ENCODE measurements around the gene CDC20.
"Not testable (repeated sequence)": the region's sequence is repeated elsewhere in the genome, so short reads cannot be mapped to it uniquely, and the experiment has no call there.

CDC20 gene

DNA sequence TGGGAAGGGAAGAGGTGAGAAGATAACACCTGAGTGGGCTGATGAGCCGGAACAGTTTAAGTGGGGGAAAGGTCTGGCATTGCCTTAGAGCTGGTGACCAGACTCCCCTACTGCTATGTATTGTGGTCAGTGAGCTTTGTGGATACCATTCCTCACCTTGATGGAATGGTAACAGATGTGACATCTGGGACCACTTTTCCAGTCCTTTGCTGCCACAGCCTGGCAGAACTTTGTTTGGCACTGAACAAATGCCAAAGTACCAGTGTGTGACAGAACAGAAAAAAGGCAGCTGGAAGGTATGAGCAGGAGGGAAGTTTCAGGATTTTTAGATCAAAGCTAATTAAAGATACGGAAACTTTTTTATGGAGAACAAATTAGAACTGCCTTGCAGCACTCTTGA is 24.7 kb downstream of the CDC20 start:
- no peak for DNase-seq

DNA sequence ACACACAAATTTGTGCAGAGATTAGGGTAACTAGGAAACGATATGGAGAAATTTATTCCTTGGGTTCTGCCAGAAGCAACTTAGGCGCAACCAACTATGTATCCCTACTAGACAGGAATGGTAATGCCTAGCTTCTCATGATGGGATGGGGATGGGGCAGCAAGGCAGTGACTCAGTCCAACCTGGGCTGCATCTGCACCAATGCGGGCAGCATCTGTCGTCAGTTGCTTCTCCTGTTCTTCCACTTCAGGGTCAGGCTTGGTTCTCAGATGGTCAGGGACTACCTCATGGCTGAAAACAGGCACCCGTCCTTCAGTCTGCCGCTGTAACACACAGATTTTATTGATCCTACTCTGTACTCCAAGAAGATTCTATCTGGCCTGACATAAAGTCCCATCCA is 27.9 kb downstream of the CDC20 start:
- no peak for DNase-seq

DNA sequence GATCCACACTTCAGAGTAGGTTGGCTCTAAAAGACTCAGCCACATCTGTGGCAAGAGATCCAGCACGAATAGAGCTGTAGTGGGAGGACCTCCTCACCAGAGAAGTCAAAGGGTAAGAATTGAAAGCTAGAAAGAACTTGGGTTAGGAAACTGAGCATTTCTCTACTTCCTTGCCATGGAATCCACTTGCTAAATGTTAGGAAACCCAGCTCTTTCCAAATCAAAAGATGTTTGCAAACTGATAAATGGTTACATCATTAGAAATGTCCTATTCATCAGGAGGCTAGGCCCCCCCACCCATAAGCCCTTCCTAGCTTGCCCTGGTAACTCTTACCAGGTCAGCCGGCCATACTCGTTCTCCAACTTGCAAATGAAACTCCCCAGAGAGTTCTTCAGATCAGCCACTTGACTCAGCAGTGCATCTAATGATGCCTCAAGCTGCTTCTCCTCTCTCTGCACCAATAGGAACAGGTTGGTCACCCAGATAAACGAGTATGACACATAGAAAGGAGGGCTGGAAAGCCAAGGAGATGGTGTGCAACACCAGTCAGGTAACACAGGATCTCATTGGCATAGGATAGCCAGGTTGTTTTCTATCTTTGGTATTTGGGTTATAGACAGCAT is 29.3 kb downstream of the CDC20 start:
- no peak for DNase-seq

GRCh38 chr1:43388613-43389012 is 29.8 kb downstream of the CDC20 start:
- no peak for DNase-seq

DNA sequence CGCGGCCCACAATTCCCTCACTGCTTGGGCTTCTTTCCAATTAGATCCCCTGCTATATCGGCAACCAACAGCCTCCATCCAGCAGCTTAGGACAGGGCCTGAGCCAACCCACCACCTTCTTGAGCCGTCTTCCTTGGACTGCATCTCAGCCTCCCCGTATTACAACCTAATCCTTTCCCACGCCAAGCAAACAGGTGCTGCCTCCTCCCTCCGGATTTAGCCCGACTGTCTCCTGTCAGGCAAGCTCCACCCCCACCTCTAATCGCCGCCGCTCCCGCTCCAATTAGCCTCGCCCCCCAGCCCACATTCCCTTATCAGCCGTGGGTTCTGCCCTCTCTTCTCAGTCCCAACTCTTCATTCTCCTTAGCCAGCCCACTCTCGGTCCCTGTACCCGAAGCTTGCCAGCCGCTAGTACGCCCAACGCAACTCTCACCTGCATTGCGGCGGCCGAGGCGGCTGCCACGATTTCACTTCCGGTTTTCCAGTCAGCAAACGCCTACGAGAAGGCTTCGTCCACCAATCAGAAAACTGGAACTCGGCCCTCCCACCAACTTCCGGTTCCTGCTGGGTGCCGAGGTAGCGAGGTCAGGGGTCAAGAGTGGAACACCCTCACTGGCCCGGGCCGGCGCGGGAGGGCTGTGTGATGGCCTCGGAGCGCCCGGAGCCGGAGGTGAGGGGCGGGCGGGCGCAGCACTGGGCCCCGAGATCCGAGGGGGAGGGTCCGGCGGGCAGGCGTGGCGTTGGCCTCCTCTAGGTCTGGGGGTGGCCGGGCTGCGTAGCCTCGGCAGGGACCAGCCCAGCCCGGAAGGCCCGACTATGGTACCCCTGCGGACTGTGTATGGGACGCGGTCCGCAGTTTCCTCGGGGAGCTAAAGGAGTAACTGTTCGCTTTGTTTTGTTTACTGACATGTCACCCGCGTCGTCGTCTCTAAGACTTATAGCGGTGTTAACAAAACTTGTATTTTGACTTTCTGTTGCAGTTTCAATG is 30.8 kb downstream of the CDC20 start, which contains the start of the genes MED8 and SZT2:
MED8 (minus strand) TSS at position 475 of the 988 bp plus-strand sequence; CDS start at position 439, 36 bp downstream.
SZT2 (plus strand) TSS at position 574 of the 988 bp plus-strand sequence; CDS start at position 644, 70 bp downstream.
- peak; percentile 71 to 92 for DNase-seq

- DNase-seq, result no peak
These were observed 33.9 kb downstream of the CDC20 start for GRCh38 chr1:43392702-43393101.

DNA sequence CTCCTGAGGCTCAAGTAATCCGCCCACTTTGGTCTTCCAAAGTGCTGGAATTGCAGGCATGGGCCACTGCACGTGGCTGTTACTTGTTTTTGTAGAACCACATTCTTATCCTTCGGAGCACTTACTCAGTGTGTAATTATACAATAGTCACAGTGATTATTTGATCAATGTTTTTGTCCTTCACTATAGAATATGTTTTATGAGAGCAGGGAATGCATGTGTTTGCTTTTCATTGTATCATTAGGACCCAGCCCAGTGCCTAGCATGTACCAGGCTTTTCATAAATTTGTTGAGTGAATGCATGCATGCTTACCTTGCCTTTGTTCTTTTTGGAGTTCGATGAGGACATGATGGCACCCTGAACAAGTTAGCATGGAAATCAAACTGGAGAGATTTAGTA is 36.7 kb downstream of the CDC20 start:
- DNase-seq, result no peak

DNA sequence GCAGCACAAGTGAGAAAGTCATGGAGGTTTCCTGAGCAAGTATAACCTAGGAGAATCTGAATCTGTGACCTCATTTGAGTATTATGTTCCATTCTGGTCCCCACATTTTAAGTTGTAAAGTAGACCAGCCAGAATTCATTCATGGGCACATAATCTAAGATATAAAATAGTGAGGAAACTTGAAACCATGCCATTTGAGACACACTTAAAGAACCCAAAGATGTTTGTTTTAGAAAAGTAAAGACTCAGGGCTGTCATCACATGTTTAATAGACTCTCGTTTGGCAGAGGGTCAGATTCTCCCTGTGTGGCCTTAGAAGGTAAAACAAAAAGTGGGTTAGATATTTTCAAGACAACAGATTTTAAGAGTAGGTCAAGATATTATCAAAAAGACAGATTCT is 37.3 kb downstream of the CDC20 start:
- DNase-seq, result no peak

GRCh38 chr1:43398227-43398626 is 39.4 kb downstream of the CDC20 start:
- no peak for DNase-seq

GRCh38 chr1:43400441-43400840 is 41.7 kb downstream of the CDC20 start:
- not testable (repeated sequence) for DNase-seq

GRCh38 chr1:43402089-43402865 is 43.5 kb downstream of the CDC20 start:
- DNase-seq, result no peak

DNA sequence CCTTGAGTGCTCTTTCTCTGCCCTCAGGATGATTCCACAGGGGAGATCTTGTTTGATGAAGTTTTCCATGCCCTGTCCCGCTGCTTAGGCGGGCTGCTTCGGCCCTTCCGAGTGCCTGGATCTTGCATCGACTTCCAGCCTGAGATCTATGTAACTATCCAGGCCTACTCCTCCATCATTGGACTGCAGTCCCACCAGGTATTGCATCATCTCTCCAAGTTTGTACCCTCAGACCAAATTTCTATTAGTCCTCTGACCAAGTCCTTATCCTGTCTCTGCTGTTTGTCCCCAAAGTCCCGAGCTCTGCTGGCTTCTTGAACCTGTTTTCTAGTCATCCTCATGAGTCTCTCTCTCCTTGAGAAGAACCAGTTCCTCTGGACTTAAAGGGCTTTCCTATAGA is 45.6 kb downstream of the CDC20 start:
- no peak for DNase-seq

DNA sequence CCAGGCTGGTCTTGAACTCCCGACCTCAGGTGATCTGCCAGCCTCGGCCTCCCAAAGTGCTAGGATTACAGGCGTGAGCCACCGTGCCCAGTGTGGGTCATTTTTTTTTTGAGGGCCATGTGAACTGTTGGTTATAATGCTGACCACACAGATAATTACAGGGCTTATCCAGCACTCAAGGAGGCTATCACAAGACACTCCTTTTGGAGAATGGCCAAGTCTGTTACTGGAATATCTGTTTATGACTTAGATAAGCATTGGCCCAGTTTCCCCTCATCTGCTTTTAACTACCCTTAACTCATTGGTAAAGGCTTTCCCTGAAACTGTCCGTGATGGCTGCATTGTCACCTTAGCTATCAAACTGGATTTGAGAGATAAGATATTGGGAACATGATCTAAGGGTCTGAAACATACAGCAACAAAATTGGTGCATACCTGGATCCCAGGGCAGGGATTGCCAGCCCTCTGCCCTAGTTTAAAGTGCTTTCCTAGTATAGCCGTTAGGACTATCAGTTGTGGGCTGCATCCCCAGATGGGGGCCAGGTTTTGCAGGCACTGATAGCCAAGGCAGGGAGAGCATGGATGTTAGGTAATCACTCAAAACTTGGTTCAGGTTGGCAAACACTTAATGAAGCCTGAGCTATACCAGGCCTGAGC is 46.6 kb downstream of the CDC20 start:
- no peak for DNase-seq

GRCh38 chr1:43405876-43406234 is 47.1 kb downstream of the CDC20 start:
- no peak for DNase-seq

GRCh38 chr1:43410571-43410970 is 51.8 kb downstream of the CDC20 start:
- DNase-seq, result no peak

Data from NCI-H446 (cell line).